NCI-H2081 (cell line): ENCODE results near the gene SKIC3.

ENCODE experiments used
- DNase-seq, 2 experiments: peaks; one replicate each; lab custom pipeline; 2025; lab: John Stamatoyannopoulos, UW

The SKIC3 gene

DNA sequence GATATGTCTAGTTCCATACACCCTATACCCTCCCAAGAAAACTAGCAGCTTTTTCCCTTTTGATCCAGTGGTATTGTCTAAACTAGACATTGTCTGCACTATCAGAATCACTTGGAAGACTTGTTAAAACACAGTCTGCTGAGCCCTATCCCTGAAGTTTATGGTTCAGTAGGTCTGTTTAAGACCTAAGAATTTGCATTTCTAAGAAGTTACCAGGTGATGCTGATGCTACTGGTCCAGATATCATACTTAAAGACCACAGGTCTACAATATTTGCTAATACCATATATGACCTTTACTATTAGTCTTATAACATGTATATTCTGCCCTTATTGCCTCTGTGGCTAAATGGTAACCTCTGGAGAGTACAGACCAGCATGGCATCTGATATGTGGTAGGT, 23.3 kb downstream of the SKIC3 start:
- DNase-seq, result no peak

DNA sequence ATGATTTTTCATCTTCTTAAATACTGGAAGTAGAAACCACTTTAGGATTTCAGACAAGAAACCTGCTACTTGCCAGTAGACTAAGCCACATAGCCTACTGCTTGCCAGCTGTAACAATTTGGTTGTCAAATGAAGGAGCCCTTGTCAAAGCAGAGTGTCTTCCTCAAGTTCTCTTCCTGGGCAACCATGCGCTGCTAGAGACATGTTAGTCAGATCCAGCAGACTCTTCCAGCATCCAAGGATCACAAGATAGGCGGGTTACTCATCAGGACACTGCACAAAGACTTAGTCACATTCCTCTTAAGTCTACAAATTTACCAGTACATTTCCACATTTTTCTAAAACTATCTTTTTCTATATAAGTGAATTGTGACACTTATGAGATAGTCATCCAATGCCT, 24.4 kb downstream of the SKIC3 start:
- no peak for DNase-seq

DNA sequence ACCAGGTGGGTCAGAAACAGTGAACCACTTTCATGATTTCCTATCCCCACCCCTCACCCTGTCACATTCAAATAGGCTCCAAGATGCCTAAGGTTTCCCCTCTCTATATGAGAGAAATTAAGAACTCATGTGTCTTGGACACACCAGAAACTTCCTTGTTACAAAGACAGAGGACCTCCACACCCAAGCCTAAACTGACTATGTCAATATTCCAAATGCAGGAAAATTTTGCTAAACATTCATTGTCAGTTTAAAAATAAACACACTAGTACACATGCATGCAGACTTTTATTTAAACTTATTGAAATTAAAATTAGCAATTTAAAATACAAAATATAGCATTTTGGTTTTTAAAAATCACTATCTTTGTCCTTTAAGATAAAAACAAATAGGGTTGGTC, 26.2 kb downstream of the SKIC3 start:
- no peak for DNase-seq

DNA sequence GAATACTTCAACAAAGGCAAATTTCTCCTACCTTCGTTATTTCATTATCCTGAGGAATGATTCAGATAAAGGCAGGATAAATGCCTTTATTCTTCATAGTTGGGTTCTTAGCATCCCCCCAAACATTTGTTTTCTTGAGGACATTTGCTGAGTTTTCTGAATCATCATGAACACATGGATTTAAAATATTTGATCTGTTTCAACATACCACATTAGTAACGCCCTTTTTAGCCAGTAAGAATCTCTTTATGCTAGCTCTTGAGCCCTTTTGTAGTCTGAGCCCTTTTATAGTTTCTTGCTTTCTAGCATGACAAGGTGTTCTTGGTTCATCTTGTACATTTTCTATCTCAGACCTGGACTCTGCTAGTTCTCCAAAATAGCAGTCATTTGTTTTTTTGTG, 27.9 kb downstream of the SKIC3 start:
- no peak for DNase-seq

DNA sequence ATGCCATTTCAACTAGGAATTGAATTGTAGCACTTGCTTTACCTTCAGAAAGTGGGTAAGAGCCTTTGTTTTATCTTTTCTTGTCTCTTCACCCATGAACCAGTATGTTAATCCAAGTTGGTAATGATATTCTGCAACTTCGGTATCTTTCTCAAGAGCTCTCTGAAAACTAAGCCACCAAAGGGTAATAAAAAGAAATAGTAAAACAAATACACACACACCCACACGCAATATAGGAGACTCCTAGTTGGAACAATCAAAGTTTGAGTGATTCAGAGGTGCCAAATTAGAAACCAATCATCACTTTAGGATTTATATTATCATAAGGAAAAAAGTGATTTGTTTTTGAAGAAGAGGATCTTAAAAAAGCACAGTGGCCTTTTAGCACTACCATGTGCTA, 30.4 kb downstream of the SKIC3 start:
- DNase-seq, result no peak

DNA sequence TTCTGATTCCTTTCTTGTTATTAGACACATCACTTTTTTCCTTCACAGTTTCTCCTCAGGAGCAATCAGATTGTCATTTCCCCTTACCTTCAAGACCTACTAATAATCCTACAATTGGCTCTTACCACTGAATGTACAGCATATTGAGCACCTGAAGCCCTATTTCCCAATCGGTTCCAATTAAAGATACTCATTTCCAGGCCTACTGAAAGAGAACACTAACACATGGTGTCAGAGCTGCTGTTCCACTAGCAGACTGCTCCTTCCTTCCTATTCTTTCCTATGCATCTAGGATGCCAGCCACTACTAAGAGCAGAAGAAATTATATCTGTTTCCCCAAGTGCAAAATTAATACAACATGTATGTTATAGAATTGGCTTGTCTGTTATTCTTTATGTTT, 34.6 kb downstream of the SKIC3 start:
- no peak for DNase-seq

DNA sequence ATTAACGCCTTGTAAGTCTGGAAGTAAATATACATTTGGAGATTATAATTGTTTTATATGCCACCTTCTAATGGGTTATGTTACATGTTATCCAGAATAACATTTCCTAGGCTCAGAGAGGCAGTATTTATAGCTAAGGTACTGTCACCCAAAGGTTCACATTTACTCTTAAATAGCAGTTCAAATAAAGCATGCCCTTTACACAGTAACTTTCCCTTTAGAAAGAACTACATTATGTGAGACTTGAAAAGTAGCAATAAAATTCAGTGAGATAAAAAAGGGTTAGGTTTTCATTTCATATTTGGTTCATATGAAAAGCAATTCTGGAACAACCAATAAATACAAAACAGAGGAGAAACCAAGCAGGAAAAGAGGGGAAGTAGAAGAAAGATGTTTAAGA, 35.1 kb downstream of the SKIC3 start:
- DNase-seq, result no peak

DNA sequence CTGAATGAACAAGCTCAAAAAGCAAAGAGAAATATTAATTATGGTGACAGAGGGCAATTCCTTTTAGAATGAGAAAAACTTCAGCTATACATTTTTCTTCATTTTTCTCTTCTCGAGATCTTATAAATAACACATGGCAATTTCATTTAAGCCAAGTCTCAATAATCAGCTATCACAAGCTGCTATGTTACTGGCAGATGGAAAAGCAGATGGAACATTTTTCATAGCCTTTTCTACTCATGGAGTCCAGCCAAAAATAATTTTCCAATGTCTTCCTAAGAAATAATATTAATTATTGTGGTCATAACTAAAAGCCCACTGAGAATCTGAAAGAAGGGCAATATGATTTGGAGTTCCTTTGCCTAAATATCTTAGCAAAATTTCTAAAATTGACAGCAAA, 35.6 kb downstream of the SKIC3 start:
- no peak for DNase-seq

DNA sequence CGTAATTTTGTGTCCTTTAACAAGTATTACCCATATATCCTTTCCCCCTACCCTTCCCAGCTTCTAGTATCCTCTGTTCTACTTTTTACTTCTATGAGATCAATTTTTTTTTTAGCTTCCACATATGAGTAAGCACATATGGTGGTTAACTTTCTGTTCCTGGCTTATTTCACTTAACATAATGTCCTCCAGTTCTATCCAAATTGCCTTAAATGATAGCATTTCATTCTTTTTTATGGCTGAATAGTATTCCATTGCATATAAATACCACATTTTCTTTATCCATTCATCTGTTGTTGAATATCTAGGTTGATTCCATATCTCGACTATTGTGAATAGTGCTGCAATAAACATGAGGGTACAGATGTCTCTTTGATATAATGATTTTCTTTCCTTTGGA, 36.4 kb downstream of the SKIC3 start:
- no peak for DNase-seq

DNA sequence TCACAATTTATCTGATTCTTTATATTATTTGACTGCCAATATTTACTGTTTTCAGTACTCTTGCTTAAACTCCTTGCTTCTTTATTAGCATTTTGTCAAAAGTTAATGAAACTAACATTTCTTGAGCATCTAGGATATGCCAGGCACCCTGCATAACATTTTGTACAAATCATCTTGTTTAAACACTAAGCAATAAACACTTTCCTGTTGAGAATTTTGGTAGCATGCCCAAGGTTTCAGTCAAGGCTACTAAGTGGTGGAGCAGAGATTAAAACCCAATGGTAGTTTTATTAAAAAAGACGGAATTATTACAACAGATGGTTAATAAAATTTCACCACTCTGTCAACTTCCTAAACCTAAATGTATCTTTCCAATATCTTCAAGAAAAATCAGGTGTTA, 43.2 kb downstream of the SKIC3 start:
- DNase-seq, result no peak

DNA sequence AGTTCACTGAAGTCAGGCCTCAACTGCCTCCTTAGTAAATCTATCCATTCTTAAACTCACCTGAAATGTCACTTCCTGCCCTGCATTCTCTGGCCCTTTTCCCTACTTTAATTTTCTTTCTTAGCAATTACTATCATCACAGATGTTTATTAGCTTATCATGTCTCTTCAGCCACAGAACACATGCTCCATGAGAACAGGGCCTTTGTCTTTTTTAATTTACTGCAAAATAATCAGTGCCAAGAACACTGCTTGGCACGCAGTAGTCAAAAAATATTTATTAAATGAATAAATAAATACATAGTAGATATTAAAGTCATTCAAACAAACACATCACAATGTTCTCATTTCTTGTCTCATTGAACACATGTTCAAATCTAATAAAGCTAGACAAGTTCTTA, 46.2 kb downstream of the SKIC3 start:
- no peak for DNase-seq
